ENCODE measurements around the gene MS4A18. TPM values are rescaled to one million over a fixed set of nuclear protein-coding genes. Genes with fewer than 3 reads are reported as not detected.

MS4A18 gene
- total and polyA plus RNA-seq, 2 donors (not counting 3 experiments of a cell fraction or from before 2014, with no cell fraction given) = not detected

- FAIRE-seq = no peak
- Histone ChIP-seq H4K20me1 (replicated peaks; ENCODE audit: control insufficient read depth, extremely low read depth, insufficient read depth, low read length) (no peaks in the 10 kb centered on the region), H3K4me1 (ENCODE audit: control insufficient read depth, extremely low read depth, insufficient read depth, low read length) (no peaks in the 10 kb centered on the region), H3K4me3 (replicated peaks in 1 of 3; ENCODE audit: insufficient read depth in 1 of 3, low read depth in 1 of 3, low read length in 3 of 3) (no peak overlapping the region), H3K27ac (ENCODE audit: insufficient read depth, low read depth, low read length) (no peak overlapping the region), H3K79me2 (ENCODE audit: control insufficient read depth, insufficient read depth, low read length) (no peaks in the 10 kb centered on the region), H3K36me3 (ENCODE audit: control insufficient read depth in 2 of 2, extremely low read depth in 1 of 2, insufficient read depth in 2 of 2, low read length in 2 of 2) (no peaks in the 10 kb centered on the region), H3K9me1 (replicated peaks; ENCODE audit: control insufficient read depth, extremely low read depth, insufficient read depth, low read length) (no peaks in the 10 kb centered on the region), H3K9ac (replicated peaks; ENCODE audit: extremely low read depth, insufficient read depth, low read length) (no peak overlapping the region), H3K4me2 (ENCODE audit: insufficient read depth, low read length) (no peak overlapping the region), H3K27me3 (ENCODE audit: control insufficient read depth in 2 of 2, insufficient read depth in 2 of 2, low read length in 2 of 2) (peaks cover 0 to 8% of the 10 kb centered on the region in 2 experiments), H3K9me3 (replicated peaks; ENCODE audit: control insufficient read depth, insufficient read depth, low read length) (no peaks in the 10 kb centered on the region), H2AFZ (ENCODE audit: low read depth, low read length) (no peak overlapping the region)
- TF ChIP-seq GATA2 (IDR thresholded peaks at IDR 0.05; ENCODE audit: insufficient read depth, insufficient read length, low read depth, low read length) (no peak), MYC (IDR thresholded peaks at IDR 0.05; ENCODE audit: low read depth, low read length) (no peak), MAX (IDR thresholded peaks at IDR 0.05; ENCODE audit: insufficient read depth, insufficient read length) (no peak), EZH2 (IDR thresholded peaks at IDR 0.05; ENCODE audit: borderline replicate concordance, low read depth, low read length, severe bottlenecking) (no peak), JUN (IDR thresholded peaks at IDR 0.05; ENCODE audit: borderline replicate concordance, insufficient read depth, insufficient read length, low read depth) (no peak), POLR2A (IDR thresholded peaks at IDR 0.05; ENCODE audit: low read depth, low read length) (no peak), FOS (IDR thresholded peaks at IDR 0.05; ENCODE audit: borderline replicate concordance, insufficient read depth, low read length) (no peak), POLR2AphosphoS5 (IDR thresholded peaks at IDR 0.05; ENCODE audit: insufficient read depth, low read depth, low read length) (no peak), CTCF (IDR thresholded peaks at IDR 0.05; ENCODE audit: extremely low read depth in 1 of 2, insufficient read depth in 1 of 2, low read depth in 1 of 2, low read length in 2 of 2) (no peak)
- intact Hi-C loops (cut with micrococcal nuclease) (no loop called here), dilution Hi-C loops (cut with MboI; ENCODE audit: extremely low pct_ligation_motif_present, low sequenced_read_pairs) (no loop called here)
- BruUV-seq (replicated peaks) = no TSS peak
- DNase-seq (ENCODE audit: low read depth, low spot score) = no peak
- POLR2A ChIA-PET = no interaction called here
- CTCF ChIA-PET = interaction anchor here (1.0 to 1.7 kb wide), 2 partner anchors 12 to 48 kb away, joined by 3 to 5 read pairs; no protein-coding TSS in a partner anchor
These were observed 30.4 kb downstream of the MS4A18 start for GRCh38 chr11:60754887-60755286.

Data from endothelial cell of umbilical vein (primary cell).